ENCODE results near the gene ISG15.
"Not testable (repeated sequence)": the region's sequence is repeated elsewhere in the genome, so short reads cannot be mapped to it uniquely, and the experiment has no call there.

Gene ISG15

DNA sequence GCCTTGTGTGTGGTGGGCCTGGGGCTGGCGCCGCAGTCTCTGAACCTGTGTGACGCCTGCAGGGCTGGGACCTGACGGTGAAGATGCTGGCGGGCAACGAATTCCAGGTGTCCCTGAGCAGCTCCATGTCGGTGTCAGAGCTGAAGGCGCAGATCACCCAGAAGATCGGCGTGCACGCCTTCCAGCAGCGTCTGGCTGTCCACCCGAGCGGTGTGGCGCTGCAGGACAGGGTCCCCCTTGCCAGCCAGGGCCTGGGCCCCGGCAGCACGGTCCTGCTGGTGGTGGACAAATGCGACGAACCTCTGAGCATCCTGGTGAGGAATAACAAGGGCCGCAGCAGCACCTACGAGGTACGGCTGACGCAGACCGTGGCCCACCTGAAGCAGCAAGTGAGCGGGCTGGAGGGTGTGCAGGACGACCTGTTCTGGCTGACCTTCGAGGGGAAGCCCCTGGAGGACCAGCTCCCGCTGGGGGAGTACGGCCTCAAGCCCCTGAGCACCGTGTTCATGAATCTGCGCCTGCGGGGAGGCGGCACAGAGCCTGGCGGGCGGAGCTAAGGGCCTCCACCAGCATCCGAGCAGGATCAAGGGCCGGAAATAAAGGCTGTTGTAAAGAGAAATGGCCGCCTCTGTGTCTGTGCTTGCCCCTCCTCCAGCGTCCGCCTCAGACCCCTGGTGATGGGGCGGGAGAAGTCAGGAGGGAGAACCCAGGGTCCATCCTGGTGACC lies 788 bp downstream of the ISG15 start:
- DNase-seq, result peak; percentile 52

DNA sequence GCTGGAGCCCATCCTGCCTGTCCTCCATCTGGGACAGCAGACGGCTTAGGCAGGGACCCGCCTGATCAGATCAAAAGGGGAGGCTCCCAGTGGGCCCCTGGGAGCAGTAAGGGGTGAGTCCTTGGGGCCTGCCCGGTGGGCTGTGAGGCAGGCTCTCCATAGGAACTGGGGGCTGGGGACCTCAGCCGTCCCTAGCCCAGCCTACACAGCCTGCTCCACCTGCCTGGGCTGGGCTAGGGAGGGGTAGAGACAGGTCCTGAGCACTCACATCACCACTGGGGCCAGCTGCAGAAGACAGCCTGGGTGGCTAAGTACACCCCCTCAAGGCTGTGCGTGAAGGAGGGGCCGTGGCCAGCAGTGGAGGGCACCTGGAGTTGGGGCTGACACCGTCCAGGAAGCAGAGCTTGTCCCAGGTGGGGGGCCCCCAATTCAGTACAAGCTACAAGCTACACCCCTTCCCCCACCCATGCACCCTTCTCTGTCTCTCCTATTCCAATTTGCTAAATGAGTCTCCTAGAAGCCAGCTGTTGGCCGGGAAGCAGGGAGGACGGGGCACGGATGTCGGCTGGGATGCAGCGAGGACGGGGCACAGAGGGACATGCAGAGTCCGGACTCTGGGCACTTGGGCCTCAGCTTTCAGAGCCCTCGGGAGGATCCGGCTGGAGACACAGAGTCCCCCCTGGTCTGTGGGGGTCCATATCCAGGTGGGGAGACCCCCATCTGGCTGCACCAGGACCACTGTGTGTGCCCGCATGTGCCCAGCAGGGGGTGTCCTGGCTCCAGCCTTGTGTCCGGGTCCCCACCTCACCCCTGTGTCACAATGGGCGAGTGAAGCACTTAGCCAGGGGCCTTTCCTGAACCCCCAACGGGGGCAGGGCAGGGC lies 1.7 kb downstream of the ISG15 start:
- no peak for DNase-seq

DNA sequence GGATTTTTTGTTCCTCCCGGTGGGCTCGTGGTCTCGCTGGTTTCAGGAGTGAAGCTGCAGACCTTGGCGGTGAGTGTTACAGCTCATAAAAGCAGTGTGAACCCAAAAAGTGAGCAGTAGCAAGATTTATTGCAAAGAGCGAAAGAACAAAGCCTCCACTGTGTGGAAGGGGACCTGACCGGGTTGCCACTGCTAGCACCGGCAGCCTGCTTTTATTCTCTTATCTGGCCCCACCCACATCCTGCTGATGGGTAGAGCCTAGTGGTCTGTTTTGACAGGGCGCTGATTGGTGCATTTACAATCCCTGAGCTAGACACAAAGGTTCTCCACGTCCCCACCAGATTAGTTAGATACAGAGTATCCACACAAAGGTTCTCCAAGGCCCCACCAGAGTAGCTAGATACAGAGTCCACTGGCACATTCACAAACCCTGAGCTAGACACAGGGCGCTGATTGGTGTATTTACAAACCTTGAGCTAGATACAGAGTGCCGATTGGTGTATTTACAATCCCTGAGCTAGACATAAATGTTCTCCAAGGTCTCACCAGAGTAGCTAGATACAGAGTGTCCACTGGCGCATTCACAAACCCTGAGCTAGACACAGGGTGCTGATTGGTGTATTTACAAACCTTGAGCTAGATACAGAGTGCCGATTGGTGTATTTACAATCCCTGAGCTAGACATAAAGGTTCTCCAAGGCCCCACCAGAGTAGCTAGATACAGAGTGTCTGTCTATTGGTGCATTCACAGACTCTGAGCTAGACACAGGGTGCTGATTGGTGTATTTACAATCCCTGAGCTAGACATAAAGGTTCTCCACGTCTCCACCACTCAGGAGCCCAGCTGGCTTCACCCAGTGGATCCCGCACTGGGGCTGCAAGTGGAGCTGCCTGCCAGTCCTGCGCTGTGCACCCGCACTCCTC lies 4.4 kb downstream of the ISG15 start:
- not testable (repeated sequence) for DNase-seq

DNA sequence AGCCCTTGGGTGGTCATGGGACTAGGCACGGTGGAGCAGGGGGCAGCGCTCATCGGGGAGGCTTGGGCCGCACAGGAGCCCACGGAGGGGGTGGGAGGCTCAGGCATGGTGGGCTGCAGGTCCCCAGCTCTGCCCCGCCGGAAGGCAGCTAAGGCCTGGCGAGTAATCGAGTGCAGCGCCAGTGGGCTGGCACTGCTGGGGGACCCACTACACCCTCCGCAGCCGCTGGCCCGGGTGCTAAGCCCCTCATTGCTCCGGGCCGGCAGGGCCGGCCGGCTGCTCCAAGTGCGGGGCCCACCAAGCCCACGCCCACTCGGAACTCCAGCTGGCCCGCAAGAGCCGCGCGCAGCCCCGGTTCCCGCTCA lies 5.0 kb downstream of the ISG15 start:
- DNase-seq, result not testable (repeated sequence)

DNA sequence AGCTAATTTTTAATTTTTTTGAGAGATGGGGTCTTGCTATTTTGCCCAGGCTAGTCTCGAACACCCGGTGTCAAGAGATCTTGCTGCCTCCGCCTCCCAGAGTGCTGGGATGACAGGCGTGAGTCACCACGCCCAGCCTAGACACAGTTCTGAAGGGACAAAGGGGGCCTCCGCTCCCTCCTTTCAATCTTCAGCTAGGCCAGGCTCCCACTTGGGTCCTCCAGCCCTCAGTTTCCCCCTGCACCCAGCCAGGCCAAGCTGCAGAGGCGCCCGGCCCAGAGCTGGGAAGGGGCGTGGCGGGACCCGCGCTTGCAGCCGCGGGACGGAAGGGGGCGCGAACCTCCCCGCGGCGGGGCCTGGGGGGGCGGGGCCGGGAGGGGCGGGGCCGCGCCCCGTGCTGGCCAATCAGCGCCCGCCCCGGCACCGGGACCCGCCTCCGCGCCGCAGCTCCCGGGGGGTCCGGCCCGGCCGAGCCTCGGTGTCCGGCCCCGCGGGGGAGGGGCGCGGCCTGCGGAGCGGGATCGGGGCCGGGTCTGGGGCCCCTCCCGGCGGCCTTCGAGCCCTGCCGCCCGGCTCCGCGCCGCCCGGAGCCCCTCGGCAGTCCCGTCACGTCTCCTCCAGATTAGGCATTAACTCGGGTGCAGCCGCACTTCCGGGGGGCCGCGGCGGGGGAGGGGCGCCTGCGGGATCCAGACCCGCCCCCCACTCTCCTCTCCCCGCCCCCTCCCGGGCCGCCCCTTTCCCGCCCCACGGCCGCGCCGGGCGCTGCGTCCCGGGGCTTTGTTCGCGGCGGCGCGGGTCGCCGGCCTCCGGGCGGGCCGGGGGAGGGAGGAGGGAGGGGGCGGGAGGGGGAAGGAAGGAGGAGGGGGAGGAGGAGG lies 6.1 kb downstream of the ISG15 start:
- no peak for DNase-seq

DNA sequence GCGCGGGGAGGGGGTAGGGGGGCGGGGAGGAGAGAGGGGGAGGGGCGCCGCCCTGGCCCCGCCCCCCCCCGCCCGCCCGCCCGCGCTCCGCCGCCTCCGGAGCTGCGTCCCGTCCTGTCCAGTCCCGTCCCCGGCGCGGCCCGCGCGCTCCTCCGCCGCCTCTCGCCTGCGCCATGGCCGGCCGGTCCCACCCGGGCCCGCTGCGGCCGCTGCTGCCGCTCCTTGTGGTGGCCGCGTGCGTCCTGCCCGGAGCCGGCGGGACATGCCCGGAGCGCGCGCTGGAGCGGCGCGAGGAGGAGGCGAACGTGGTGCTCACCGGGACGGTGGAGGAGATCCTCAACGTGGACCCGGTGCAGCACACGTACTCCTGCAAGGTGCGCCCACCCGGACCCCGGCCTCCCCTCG lies 6.7 kb downstream of the ISG15 start, which contains the start of gene AGRN:
Gene AGRN (plus strand): TSS at position 121 of the 405 bp plus-strand sequence. CDS start 53 bp downstream, at position 174.
- DNase-seq, result no peak

DNA sequence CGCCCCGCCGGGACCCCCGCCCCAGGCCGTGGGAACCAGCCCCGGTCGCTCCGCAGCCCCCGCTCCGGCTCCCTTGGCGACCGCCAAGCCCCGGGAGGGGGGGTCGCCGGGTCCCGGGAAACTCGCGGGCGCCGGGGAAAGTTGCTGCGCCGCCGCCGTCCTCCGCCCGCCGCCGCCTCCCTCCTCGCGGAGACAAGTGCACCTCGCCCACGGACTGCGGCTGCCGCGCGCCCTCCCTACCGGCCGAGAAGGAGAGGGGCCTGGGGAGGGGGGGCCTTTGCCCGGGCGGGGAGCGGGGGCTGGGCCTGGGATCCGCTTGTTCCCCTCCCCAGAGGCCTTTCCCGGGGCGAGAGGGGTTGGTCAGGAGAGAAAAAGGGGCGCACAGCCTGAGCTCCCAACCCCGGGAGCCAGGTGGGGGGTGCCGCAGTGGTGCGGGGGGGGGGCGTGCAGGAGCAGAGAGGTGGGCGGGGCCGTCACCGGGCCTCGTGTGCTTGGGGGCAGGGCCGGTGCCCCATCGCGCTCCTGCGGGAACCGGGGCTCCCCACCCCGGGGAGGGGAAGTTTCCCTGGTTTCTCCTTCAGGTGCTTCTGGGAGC lies 7.2 kb downstream of the ISG15 start:
- DNase-seq, result no peak

DNA sequence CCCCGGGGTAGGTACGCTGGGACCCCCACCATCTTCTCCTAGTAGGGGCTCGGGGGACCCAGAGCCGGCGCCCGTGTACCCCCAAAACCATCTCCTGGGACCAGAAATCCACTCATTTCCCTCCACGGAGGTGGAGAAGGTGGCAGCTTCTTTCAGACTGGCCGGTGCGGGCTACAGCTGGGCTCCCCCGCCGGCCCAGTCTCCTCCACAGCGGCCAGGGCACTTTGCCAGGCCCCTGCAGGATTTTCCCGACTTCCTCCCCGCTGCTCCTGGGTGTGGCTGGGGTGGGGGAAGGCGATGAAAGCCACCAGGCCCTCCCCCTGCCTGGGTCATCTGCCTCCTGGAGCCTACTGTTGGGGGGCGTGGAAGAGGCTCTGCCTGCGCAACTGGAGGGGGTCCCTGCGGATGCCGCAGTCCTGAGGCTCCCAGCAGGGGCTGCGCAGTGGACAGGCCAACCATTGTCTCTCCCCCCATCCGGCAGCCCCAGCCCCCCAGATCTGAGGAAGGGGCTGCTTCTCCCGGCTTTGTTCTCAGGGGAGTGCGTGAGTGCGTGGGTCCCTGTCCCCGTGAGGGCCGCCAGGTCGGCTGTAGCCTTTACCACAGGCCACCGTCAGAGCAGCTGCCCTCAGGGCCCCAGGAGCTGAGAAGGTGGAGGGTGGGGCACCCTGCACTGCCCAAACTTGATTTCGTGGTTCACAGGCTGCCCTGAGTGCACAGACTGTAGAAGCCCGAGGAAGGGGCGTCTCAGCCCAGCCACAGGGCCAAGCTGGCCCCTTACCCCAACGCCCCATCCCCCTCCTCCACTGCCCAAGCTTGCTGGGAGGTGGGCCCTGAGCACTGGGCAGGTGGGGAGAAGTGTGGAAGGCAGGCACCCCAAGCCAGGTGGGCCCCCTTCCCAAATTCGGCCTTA lies 8.0 kb downstream of the ISG15 start:
- no peak for DNase-seq

DNA sequence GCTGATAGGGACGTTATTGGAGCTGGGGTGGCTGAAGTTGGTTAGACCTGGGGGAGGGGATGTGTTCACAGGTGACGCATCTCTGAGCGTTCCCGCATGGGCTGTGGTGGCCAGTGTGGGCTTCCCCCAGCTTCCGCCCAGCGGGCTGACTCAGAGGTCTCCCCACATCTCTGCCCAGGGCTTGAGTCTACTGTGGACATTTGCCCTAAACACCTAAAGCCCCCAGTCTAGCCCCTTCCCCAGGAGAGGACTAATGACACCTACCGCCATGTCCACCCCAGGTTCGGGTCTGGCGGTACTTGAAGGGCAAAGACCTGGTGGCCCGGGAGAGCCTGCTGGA lies 8.6 kb downstream of the ISG15 start:
- no peak for DNase-seq

DNA sequence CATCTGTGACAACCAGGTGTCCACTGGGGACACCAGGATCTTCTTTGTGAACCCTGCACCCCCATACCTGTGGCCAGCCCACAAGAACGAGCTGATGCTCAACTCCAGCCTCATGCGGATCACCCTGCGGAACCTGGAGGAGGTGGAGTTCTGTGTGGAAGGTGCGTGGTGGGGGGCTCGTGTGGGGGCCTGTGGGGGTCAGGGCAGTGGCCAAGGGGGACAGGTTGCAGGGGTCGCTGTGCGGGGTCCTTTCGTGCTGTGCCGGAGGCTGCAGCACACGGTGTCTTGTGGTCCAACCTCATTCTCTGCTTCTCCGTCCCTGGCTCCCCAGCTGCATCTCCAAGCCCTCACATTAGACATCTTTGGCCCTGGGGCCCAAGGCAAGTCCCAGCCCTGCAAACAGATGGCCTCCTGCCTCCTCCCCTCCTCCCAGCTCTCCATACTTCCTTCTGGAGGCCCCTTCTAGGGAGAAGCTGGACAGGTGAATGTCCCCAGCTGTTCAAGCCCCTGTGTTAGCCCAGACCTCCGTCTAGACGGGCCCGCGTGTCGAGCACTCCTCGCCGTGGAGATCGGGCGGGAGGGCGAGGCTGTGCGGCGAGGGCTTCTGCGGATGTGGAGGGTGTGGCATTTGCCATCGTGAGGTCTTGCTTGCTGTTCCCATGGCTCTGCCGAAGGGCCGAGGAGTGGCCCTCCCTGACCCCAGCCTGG lies 9.2 kb downstream of the ISG15 start:
- DNase-seq, result no peak

DNA sequence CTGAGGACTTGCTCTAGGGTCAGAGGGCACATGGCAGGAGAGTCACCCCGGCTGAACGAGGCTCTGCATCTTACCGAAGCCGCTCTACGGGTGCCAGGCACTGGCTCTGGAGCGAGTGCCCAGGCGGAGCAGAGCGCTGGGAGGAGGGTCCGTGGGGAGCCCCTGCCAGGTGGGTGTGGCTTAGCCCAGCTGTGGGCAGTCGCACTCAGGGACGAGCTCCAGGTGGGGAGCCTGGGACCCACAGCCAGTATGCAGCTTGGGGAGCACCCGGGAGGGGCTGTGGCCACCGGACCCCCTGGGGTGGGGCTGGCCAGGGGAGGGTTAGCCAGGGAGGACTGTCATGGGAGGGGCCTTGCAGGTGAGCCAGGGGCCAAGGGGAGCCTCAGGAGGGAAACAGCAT lies 10.4 kb downstream of the ISG15 start:
- DNase-seq, result no peak

DNA sequence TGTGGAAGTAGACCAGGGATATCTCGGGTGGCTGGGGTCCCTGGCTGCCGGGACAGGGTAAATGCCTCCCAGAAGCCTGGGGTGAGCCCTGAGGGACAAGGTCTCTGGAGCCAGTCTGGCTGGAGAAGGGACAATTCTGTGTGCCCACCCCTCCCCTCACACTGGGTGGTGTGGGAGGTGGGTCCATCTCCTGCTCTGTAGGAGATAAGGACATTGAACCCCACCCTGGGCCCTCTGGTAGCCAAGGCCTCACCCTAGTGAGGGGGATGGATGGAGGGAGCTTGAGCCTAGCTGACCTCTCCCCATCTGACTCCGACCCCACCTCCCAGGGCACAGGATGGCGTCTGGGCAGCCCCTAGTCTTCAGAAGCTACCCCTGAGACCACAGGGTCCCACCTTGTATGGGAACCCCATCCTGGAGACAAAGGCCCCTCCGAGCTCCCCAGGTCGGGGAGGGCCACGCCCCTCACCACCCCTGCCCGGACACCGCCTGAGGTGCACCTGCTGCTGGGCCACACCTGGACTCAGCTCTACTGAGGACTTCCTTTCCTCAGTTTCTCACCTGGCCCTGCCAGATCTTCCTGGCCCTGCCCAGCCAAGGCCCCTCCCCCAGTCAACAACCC lies 11.0 kb downstream of the ISG15 start:
- DNase-seq, result no peak

DNA sequence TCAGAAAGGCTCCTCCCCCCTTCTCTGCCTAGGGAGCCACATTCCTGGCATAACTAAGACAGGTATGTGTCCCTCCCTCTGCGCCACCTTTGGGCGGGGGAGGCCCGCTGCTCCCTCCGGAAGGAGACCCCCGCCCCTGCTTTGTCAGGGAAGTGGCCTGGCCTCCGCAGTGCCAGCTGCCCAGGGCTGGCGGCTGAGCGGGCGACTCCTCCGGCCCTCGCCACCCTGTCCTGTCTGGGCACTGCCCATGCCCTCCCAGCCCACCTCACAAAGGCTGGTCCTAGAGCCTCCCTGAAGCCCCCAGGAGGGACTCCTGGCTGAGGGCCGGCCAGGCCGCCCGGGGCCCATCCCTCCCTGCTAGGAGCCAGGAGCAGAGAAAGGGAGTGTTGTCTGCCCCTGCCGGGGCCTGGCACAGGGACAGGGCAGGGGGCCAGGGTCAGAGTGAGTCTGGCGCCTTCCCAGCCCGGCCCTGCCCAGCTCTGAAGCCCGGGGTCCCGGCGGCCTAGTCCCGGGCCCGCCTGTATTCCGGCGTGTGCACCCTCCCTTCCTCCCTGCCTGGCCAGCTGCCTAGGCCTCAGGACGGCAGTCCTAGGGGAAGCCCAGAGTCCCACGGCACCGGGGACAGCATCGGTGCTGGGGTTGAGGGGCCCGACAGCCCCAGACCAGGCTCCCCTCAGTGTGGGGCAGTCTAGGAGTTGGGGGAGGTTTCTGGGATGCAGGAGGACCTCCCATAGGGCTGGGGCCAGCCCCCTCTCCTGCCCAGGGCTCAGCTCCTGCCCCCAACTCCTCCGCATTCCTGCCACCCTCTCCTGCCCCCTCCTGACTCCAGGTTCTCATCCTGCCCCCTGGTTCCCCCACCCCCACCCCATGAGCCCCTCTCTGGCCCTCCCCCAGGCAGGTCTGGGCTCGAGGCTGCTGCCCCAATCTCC lies 11.7 kb downstream of the ISG15 start:
- no peak for DNase-seq

DNA sequence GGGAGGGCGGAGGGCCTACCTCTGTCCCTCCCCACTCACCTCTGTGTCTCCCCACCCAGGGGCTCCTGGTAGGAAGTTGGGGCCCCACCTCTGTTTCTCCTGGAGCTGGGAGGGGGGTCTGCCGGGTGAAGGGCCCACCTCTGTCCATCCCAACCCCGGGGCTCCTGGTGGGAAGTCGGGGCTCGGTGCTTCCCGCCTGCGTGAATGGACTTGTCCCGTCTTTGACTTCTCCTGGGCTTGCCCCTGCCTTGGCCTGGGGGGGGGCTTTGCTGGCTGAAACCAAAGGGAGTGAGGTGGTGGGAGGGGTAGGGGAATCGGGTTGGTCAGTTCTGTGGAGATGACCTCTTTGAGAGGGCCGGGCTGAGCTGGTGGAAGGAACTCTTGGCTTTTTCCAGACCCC lies 12.4 kb downstream of the ISG15 start:
- no peak for DNase-seq

DNA sequence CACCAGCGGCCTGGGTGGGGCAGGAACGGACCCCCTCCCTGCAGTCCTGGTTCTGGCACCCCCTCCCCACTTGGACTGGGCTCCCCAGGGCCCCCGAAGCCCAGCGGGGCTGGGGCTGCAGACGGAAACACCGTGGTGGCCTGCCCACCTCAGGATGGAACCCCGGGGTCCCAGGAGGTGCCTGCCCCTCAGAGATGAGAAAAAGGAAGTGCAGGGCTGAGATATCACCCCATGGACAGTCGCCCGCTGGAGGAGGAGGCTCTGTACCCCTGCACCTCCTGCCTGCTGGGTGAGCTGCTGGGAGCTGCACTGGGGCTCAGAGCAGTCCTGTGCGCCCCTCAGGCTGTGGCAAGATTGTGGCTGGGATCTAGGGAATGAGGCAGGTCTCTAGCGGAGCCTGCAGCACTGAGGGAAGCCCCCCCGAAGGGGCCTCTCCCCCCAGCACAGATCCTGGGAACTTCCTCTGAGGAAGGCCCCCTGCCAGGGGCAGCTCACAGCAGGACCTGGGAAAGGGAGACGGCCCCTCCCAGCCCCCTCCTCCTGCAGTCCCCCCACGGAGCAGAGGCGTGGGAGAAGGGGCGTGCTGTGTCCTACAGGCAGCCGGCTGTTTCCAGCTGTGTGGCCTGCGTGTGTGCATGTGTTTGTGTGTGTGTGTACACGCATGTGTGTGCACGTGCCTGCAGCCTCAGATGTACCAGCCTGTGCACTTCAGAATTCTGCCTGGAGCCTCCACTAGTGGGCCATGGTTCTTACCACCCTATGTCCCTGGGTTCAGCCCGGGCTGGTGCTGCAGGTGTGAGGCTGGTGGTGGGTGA lies 13.5 kb downstream of the ISG15 start:
- no peak for DNase-seq

DNA sequence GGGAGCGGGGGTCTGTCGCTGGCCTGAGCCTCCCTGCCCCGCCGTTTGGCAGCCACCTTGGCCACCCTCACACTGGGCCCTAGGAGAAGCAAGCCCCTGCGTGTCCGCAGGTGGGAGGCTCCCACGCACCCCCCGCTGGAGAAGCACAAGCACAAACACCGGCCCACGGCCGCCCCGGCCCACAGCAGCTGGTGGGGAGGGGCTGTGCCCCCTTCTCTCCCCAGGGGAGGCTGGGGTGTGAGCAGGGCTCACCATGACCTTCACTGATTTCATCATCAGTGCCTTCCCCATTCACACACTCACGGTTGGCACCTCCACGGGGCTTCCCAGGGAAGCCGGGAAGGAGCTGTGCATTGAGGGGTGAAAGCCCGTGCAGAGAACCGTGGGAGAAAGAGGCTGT lies 14.5 kb downstream of the ISG15 start:
- no peak for DNase-seq

DNA sequence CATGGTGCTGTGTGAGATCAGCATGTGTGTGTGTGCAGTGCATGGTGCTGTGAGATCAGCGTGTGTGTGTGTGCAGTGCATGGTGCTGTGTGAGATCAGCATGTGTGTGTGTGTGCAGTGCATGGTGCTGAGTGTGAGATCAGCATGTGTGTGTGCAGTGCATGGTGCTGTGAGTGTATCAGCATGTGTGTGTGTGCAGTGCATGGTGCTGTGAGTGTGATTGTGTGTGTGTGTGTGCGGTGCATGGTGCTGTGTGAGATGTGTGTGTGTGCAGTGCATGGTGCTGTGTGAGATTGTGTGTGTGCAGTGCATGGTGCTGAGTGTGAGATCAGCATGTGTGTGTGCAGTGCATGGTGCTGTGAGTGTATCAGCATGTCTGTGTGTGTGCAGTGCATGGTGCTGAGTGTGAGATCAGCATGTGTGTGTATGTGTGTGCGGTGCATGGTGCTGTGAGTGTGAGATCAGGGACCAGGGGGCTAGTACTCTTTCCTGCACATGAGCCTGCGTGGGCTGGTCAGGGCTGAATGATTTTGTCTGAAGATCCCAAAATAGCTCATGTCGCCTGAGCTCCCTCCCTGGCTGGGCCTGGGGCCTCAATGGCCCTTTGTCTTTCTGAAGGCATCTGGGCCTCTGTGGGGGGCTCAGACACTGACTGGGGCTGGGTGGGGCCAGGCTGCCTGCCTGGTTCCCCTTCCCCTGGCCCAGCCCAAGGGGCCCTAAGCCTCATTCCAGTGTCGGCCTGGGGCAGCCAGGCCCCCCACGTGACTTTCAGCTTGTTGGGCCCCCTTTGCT lies 17.8 kb downstream of the ISG15 start:
- not testable (repeated sequence) for DNase-seq

Measured in NCI-H1694 treated with DMSO at 0.1 percent for 48 hours (cell line).